ENCODE measurements around the gene CHCHD10. TPM values are rescaled to one million over a fixed set of nuclear protein-coding genes. Genes with fewer than 3 reads are reported as not detected.

CHCHD10 gene
- polyA plus RNA-seq, 2 of the 4 experiments (the other 2 are of a cell fraction): 33.0 to 85.4 TPM

- TF ChIP-seq E2F6 (IDR thresholded peaks at IDR 0.05; ENCODE audit: borderline replicate concordance, low read depth) (no peak), ESRRA (IDR thresholded peaks at IDR 0.05; ENCODE audit: borderline replicate concordance, low read length) (no peak), CTCF (IDR thresholded peaks at IDR 0.05) (no peak)
Measured at GRCh38 chr22:23783265-23784150, 15.7 kb upstream of the CHCHD10 start (continued).

- TF ChIP-seq SMC3 (IDR thresholded peaks at IDR 0.05) (no peak), NPAS2 (CRISPR knock-in tag; IDR thresholded peaks at IDR 0.05; ENCODE audit: borderline replicate concordance) (no peak), HES2 (IDR thresholded peaks at IDR 0.05) (no peak), CBX2 (IDR thresholded peaks at IDR 0.05; ENCODE audit: borderline replicate concordance, low read depth) (no peak), HDAC2 (IDR thresholded peaks at IDR 0.05) (no peak), KDM5A (IDR thresholded peaks at IDR 0.05) (no peak), PHF8 (IDR thresholded peaks at IDR 0.05; ENCODE audit: borderline replicate concordance, low read depth) (no peak), SREBF2 (IDR thresholded peaks at IDR 0.05) (no peak)
- no peak for DNase-seq (ENCODE audit: low read depth in 1 of 2, low spot score in 1 of 2)
- H3K4me2 ChIP-seq: no peak overlapping the region
- POLR2A ChIA-PET: no interaction called here
- no peak for FAIRE-seq
- no peak overlapping the region for H3K4me3 ChIP-seq
- no peak for ATAC-seq
- WGBS (ENCODE audit: missing lambda C conversion rate): no CpG with 5 or more reads among the region's 1 CpG
- no peaks in the 10 kb centered on the region for H3K9me3 ChIP-seq
- peaks cover 31% of the 10 kb centered on the region for H3K4me1 ChIP-seq
- peak overlapping the region in 1 of 2 experiments; percentile 66; a peak in 1 of 6 replicates for H3K27ac ChIP-seq
- CTCF ChIA-PET: no interaction called here
Measured at GRCh38 chr22:23782703-23783102, 14.9 kb upstream of the CHCHD10 start.

- ATAC-seq: no peak
- Histone ChIP-seq H3K9me3 (no peaks in the 10 kb centered on the region), H3K4me1 (peaks cover 31% of the 10 kb centered on the region), H3K27ac (peak overlapping the region in 1 of 2 experiments; percentile 66; a peak in 2 of 6 replicates), H3K4me2 (no peak overlapping the region), H3K4me3 (no peak overlapping the region)
- no peak for TF ChIP-seq SREBF2 (IDR thresholded peaks at IDR 0.05)
- FAIRE-seq: no peak
- POLR2A ChIA-PET: no interaction called here
- WGBS (ENCODE audit: missing lambda C conversion rate): 91% methylated on average over 9 of the region's 16 CpGs
- CTCF ChIA-PET: interaction anchor here (1.1 kb wide), 1 partner anchor 14 kb away, joined by 4 read pairs; no protein-coding TSS in a partner anchor
- no peak for DNase-seq (ENCODE audit: low read depth in 1 of 2, low spot score in 1 of 2)
Measured at GRCh38 chr22:23782252-23782651, 14.5 kb upstream of the CHCHD10 start.

- DNase-seq (ENCODE audit: low read depth in 1 of 2, low spot score in 1 of 2) (peak; percentile 29 to 37), FAIRE-seq (no peak), ATAC-seq (peak; percentile 67 to 74)
- TF ChIP-seq RCOR1 (IDR thresholded peaks at IDR 0.05; ENCODE audit: low read depth, low read length) (no peak), MAX (IDR thresholded peaks at IDR 0.05) (peak; percentile 64), GATA3 (IDR thresholded peaks at IDR 0.05; ENCODE audit: borderline replicate concordance) (no peak)
- Histone ChIP-seq H3K4me3 (no peak overlapping the region), H3K4me1 (peaks cover 31% of the 10 kb centered on the region), H3K27ac (peak overlapping the region in 1 of 2 experiments; percentile 66; a peak in 4 of 6 replicates), H3K9me3 (no peaks in the 10 kb centered on the region), H3K4me2 (peak overlapping the region; percentile 50)
- CTCF ChIA-PET: interaction anchor here (1.0 to 1.1 kb wide), 2 partner anchors 13 to 68 kb away, joined by 4 read pairs; no protein-coding TSS in a partner anchor
- 39% methylated on average over 11 of the region's 14 CpGs for WGBS (ENCODE audit: missing lambda C conversion rate)
- POLR2A ChIA-PET: no interaction called here
Measured at GRCh38 chr22:23781511-23782183, 13.9 kb upstream of the CHCHD10 start.
